Stimulated activated CD8-positive, alpha-beta memory T cell treated with anti-CD3 and anti-CD28 coated beads, Interleukin-7, amount 100 ng/mL, for 48 hours (primary cell): ENCODE results near the gene TSEN54.
A peak's percentile ranks its signal among the peaks of the same experiment; 100 is the strongest.
"Not testable (repeated sequence)": the region's sequence is repeated elsewhere in the genome, so short reads cannot be mapped to it uniquely, and the experiment has no call there.

Experiments
- DNase-seq, 2 donors: peaks; one replicate each; pipeline ENCODE4 v3.0.0-alpha.2; 2020; ENCODE audit warnings: low read depth in 1 of 2; ENCODE audit errors: extremely low read depth in 1 of 2

Gene TSEN54

DNA sequence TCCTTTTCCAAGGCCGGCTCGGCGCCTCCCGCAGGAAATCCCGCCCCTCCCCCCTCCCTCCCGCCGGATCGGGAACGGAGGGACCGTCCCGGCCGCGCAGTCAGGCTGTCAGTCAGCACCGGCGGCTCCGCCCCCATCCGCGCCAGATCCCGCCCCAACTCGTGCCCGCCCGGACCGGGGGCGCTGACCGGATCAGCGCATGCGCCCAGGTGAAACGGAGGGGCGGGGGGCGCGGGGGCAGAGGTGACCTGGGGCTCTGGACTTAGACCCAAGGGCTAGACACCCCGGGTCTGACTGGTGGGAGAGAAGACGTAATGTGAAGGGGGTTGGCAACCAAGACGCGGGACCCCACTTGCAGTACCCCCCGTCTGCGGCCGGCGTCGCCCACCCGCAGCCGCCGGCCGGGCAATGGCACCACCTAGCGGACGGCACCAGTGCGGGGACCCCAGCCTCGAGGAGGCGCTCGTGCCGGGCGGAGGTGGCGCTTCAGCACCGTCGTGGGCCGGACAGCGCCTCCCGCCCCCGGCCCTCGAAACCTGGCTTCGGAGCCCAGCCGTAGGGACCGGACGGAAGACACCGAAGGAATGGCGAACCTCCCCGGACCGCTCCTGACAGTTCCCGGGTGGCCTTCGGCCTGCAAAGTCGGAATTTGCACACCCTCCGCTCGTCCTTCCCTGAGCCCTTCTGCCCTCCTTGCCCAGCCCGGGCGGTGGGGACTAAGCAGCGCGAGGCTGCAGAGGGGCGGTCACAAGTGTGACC, 653 bp upstream of the TSEN54 start, which contains the start of gene CASKIN2:
Gene CASKIN2, minus strand, starts transcription at position 42 of the 759 bp plus-strand sequence. CDS start 1,733 bp downstream, outside the sequence.
- DNase-seq = peak; percentile 74 to 79

DNA sequence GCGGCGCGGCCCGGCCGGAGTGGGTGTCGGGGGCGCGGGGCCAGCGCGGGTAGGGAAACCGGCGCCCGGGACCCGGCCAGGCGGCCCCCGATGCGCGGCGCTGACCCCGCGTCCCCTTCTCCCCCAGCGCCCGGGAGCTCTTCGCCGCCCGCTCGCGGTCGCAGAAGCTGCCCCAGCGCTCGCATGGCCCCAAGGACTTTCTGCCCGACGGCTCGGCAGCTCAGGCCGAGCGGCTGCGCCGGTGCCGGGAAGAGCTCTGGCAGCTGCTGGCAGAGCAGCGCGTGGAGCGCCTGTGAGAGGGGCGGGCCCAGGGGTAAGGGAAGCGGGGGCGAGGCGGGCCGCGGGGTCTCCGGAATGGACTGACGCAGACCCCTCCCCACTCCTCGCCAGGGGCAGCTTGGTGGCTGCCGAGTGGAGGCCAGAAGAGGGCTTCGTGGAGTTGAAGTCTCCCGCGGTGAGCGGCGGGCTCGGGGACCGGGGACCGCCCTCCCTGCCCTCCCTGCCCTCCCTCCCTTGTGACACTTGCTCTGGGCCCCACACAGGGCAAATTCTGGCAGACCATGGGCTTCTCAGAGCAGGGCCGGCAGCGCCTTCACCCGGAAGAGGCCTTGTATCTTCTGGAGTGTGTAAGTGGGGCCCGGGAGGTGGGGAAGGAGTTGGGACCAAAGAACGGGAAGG, 430 bp downstream of the TSEN54 start:
- no peak for DNase-seq

DNA sequence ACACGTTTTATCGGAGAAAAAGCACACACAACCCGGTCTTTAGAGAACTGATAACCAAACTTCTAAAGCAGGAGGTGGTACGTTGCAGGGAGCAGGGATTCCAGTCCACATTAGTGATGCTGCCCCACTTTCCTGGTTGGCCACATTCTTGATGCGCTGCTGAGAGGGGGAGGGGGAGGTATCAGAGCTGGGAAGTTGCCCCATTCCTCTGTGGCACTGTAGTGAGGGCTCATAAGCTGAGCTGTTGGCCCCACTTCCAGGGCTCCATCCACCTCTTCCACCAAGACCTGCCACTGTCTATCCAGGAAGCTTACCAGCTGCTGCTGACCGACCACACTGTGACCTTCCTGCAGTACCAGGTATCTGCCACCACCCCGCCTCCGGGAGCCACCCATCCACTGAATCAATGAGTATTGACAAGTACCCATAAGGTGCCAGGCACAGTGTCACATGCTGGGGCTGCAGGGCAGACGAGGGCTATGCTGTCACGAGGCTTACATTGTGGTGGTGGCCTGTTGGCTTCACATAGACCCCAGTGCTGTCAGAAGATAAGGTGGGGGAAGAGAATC, 1.1 kb downstream of the TSEN54 start:
- peak in 1 of 2 donors; percentile 32 for DNase-seq

DNA sequence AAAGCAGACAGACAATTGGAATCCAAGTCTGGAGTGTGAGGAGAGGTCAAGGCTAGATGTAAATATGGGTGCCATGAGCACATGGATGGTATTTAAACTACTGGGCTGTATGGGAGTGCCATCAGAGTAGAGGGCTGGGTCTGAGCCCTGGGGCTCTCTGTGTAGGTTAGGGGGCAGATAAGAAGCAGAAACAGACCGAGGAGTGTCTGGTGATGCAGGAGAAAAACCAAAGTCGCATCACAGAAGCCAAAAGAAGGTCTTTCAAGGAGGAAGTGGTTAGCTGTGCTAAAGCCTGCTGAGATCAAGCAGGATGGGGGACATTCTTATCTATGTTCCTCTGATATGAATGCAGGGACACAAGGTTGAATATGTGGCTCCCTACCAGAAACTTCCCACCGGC, 1.9 kb downstream of the TSEN54 start:
- DNase-seq = no peak

DNA sequence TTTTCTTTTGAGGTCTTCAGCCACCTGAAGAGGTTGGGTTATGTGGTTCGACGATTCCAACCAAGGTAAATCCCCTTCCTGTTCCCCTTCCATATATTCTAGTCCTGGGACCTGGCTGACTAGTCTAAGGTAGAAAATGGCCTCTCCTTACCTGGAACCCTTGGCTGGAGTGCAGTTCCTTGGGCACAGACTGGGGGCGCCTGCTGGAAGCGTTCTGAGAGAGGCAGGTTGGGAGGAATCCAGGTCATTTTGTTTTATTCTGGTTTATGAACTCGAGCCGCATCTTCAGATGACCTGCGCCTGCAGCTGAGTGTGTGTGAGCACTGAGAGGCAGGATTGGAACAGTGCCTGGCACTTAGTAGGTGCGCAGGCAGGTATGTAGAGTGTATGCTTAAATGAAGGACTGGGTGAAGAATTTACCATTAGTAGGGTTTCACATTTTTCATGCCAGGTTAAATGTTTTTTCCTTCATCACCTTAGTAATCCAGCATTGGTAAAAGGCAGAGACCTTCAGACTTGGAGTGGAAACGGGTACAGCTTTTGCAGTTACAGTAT, 2.7 kb downstream of the TSEN54 start:
- no peak for DNase-seq

DNA sequence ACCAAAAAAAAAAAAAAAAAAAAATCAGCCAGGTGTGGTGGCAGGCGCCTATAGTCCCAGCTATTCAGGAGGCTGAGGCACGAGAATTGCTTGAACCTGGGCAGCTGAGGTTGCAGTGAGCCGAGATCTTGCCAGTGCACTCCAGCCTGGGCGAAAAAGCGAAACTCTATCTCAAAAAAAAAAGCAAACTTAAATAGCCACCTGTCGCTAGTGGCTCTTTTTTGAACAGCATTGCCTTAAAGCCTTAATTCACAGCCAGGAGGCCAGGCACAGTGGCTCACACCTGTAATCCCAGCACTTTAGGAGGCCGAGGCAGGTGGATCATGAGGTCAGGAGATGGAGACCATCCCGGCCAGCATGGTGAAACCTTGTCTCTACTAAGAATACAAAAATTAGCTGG, 4.1 kb downstream of the TSEN54 start:
- DNase-seq = not testable (repeated sequence)

DNA sequence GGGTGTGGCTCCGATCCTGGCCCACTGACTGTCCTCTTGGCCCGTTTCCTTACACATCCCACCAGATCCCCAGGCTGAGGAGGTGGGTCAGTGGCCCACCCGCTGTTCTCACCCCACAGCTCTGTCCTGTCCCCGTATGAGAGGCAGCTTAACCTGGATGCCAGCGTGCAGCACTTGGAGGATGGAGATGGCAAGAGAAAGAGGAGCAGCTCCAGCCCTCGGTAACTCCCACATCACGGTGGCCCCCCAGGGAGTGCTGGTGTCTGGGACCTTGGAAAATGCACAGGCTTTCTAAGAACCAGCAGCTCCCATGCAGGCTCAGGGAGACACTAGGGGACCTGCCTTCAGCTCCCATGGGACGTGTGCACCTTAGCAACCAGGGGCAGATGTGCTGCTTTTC, 5.0 kb downstream of the TSEN54 start:
- no peak for DNase-seq

DNA sequence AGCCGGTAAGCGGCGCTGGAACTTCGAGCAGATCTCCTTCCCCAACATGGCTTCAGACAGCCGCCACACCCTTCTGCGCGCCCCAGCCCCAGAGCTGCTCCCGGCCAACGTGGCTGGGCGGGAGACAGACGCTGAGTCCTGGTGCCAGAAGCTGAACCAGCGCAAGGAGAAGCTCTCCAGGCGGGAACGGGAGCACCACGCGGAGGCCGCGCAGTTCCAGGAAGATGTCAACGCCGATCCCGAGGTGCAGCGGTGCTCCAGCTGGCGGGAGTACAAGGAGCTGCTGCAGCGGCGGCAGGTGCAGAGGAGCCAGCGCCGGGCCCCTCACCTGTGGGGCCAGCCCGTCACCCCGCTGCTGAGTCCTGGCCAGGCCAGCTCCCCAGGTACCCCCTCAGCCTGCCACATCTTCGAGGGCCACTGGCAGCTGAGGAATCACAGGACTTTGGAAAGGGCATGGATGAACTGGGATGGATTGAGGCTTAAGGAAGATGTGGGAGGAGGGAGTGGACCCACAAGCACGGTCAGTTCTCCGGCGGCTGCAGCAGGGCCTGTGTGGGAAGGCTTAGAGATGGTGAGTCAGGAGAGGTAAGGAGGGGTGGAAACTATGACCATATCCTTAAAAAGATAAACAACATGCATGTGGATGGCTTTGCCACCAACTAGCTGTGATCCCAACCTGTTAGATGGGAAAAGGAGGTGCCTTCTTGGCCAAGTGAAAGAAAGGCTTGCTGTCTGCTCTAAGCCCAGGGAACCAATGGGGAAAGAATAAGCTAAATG, 5.8 kb downstream of the TSEN54 start:
- no peak for DNase-seq

DNA sequence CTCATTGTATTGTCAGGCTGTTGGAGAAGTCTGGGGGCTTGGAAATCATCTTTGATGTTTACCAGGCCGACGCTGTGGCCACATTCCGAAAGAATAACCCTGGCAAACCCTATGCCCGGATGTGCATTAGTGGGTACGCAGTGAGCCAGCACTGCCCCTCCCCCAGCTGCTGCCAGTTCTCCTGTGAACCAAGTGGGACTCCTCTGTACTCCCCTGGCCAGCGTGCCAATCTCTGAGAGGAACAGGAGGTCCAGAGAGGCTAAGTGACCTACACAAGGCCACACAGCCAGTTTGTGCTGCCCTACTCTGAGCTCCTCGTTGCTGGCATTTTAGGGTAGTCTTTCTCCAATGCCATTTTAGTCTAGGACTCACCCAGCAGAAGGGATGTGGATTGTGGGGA, 7.3 kb downstream of the TSEN54 start:
- DNase-seq = no peak

DNA sequence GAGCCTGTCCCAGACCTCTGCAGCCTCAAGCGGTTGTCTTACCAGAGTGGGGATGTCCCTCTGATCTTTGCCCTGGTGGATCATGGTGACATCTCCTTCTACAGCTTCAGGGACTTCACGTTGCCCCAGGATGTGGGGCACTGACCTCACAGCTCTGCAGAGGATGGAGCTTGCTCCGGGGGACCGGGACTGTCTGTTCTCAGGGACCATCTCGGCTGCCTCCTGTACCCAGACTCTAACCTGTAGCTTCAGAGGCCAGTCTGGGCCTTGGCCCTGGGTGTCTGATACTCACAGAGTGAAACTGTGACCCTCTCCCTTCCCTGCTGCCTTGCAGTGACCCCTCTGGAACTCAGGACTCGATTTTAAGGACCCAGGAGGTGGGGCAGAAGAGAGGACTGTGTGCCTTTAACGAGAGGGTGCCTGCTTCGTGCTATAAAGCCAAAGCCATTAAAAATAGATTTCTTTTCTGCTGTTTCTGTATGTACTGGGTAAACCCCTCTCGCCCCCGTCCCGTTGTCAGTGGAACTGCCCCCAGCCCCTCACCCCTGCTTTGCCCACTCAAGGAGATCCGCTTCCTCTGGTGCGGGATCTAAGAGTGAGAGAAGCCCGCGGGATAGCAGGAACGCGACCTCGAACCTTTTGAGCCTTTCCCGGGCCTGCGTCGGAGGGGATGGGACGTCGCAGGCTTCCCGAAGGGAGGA, 8.1 kb downstream of the TSEN54 start:
- DNase-seq = no peak

DNA sequence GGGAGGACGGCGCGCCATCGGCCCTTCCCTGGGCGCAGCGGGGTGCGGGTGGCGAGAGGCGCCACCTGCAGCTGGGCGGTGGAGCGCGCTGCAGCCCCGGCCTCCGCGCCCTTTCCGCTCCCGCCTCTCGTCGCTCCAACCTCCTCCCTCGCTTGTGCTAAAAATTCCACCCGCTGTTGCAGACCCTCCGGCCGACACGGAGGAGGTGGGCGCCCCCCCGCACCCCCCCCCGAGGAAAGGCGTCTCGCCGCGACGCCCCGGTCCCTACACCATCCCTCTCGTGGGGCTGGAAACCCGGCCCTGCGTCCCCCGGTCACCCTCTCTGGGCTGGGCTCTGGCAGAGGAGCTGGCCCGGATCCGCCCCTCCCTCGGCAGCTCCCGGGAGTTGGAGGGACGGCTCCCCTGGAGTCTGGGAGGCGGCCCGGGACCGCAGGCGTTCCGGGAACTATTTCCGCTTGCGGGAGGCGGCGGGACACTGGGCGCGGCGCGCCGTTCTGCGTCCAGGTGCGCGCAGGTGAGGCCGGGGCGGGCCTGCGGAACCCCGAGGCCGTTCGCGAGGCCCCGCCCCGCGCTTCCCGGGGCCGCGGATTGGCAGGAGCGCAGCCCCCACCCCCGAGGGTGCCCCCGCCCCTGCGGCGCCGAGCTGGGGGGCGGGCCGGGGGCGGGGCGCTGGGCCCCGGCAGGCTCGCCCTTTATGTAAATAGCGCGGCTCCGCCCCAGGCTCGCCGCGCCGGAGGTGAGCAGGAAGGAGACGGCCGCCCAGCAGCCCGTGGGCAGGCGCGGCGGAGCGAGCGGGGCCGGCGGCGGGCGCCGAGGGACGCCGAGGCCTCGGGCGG, 8.9 kb downstream of the TSEN54 start, which contains the start of gene LLGL2:
Gene LLGL2, plus strand, starts transcription at position 728 of the 836 bp plus-strand sequence. CDS start 17,730 bp downstream, outside the sequence.
- DNase-seq = peak; percentile 52 to 66

DNA sequence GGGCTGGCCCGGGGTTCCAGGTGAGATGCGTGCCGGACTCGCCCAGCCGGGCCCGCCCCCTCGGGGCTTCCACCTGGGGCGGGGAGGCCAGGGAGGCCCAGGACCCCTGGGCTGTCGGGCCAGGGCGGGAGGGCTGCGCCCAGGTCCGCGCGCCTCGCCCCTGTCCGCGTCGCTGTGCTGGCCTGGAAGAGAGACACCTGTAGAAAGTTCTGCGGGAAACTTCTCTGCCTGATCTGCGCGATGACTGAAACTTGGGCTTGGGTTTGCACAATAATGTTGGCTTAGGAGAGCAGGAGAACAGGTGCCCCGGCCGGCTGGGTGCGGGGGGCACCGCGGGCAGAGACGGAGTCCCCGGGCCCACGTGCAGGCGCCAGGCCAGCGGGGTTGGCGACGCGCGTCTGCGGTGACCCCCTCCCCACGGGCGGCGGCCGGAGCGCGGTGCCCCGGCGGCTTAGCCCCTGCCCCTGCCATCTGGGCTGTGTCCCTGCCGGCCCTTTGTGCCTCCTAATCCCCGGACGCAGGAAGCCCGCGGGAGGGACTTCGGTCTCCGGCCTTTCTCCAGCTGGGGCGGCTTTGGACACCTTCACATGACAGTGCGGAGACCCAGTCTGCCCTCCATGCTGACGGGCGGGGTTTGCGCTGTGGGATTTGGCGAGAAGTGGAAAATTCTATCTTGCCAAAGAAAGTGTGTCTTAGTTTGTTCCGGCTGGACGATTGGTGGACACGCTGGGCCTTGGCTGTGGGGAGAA, 9.7 kb downstream of the TSEN54 start:
- no peak for DNase-seq

DNA sequence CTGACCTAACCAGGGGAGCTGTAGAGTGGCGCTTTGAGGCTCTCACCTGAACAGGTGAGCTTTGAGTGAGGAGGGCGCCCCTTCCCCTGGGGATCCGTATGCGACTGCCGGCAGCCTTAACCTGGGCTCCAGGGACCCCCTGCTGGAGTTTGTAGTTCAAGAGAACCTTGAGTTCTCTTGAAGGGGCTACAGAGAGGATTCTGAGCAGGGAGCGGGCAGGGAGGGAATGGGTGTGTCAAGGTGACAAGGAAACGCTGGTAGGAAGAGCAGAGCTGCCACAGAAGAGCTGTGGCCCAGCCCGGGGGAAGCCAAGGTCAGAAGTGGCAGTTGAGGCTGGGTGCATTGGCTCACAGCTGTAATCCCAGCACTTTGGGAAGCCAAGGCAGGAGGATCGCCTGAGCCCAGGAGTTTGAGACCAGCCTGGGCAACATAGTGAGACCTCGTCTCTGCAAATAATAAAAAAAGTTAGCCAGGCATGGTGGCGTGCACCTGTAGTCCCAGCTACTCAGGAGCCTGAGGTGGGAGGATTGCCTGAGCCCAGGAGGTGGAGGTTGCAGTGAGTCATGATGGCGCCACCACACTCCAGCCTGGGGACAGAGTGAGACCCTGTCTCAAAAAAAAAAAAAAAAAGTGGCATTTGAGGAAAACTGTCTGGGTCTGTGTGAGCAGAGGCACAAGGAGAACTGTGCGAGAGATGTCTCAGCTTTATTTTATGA, 10.4 kb downstream of the TSEN54 start:
- DNase-seq = no peak

DNA sequence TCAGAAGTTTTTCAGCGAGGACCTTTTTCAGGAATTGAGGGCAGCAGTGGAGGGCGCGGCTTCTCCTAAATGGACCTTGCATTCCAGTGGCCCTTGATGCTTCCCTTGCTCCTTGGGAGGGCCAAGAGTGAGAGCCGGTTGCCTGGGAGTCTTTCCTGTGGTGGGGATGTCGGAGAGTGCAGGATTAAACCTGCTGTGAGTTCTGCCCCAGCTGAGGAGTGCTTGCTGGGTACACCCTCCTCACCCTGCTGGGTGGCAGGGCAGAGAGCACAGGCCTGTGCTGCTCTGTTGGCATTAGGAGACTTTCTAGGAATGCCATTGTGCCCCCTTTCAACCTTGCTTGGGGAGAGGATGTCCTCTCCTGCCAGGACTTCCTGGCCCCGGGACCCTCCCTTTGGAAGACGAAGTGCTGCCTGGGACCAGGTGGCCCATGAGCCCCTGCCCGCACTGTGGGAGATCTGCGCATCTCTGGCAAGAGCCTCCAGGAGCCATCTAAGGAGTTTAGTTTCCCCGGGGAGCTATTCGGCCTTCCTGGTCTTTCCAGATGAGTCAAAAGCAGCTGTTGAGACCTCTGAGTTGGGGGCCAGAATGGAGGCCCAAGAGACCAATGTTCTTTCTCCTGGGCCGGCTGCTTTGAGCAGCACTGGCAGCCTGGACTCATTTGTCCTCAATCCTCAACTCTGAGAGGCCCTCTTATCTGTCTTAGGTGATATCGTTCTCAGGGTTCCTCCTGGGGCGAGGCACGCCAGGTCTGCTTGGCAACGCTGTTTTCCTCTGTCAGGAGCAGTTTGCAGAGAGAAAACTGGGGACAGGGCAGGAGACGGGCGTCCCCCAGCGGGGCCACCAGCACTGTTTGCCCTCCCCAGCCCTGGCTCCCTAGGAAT, 14.8 kb downstream of the TSEN54 start:
- no peak for DNase-seq

DNA sequence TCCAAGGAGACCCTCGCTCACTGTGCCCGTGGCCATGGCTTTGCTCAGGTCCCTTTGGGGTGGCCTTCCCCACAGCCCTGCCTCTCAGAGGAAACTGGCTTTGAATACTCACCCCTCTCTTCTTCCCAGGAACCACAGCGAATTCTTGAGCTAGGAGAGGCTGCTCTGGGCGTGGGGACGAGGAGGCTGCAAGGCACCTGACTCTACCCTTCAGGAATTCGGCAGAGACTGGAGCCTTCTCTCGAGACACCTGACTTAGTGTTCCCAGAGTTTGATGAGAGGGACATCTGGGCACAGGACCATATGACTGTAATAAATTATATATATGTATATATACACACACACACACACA, 15.4 kb downstream of the TSEN54 start:
- DNase-seq = no peak

DNA sequence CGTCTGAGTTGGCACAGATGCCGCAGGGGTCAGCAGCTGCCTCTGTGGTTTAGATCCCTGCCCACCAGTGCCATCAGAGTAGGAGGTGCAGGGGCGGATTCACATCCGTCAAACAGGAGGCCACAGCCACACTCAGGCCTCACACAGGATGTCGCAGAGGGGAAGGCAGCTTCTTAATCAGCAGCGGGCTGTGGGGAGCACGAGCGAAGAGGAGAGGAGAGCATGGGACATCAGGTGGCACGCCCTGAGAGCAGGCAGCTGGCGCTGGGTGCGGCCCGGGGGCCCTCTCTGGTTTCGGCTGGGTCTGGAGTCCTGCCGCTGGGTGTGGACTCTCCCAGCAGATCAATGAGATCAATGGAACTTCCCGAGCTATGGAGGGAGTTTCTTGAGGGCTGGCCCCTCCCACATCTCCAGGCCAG, 18.8 kb downstream of the TSEN54 start:
- DNase-seq = peak; percentile 42 to 65

DNA sequence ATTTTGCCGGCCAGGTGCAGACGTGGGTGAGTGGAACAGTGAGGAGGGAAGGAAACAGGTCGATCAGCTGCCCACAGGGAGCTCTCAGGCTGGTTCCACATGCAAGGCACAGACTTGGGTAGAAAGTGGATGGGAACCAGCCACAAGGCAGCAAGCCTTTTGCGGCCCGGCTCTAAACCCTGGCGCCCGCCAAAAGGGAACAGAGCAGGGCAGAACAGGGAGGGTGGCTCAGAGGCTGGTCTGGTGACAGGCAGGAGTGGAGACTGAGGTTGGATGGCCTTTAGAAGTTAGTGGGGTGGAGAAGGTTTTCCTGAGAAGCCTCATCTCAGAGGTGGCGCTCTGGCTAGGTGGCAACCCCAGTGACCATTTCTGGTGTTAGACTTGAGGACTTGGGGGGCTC, 19.5 kb downstream of the TSEN54 start:
- no peak for DNase-seq
